NCI-H2107 treated with DMSO at 0.1 percent for 48 hours (cell line): ENCODE measurements around the gene SRRM3.
"Not testable (repeated sequence)": the region's sequence is repeated elsewhere in the genome, so short reads cannot be mapped to it uniquely, and the experiment has no call there.

ENCODE experiments used
- DNase-seq: peaks from one replicate; lab custom pipeline; 2025; ENCODE audit not compliant: unreplicated experiment; lab: John Stamatoyannopoulos, UW

The SRRM3 gene

GRCh38 chr7:76187272-76187671 is 14.4 kb upstream of the SRRM3 start:
- no peak for DNase-seq

GRCh38 chr7:76189276-76189675 is 12.4 kb upstream of the SRRM3 start:
- DNase-seq = no peak

- DNase-seq = no peak
Measured at GRCh38 chr7:76191783-76192240, 9.9 kb upstream of the SRRM3 start.

- no peak for DNase-seq
Measured at GRCh38 chr7:76193466-76193865, 8.2 kb upstream of the SRRM3 start.

- DNase-seq = no peak
Measured at GRCh38 chr7:76193883-76194282, 7.8 kb upstream of the SRRM3 start.

- DNase-seq = no peak
Measured at GRCh38 chr7:76196786-76197185, 4.9 kb upstream of the SRRM3 start.

GRCh38 chr7:76198202-76198601 is 3.5 kb upstream of the SRRM3 start:
- DNase-seq = no peak

- peak; percentile 23 for DNase-seq
Measured at GRCh38 chr7:76202666-76203030, 952 bp downstream of the SRRM3 start.

GRCh38 chr7:76204147-76204546 is 2.5 kb downstream of the SRRM3 start:
- no peak for DNase-seq

- no peak for DNase-seq
Measured at GRCh38 chr7:76206633-76207032, 4.9 kb downstream of the SRRM3 start.

GRCh38 chr7:76209310-76209709 is 7.6 kb downstream of the SRRM3 start:
- DNase-seq = no peak

GRCh38 chr7:76211216-76211615 is 9.5 kb downstream of the SRRM3 start:
- DNase-seq = no peak

GRCh38 chr7:76215349-76215748 is 13.7 kb downstream of the SRRM3 start:
- DNase-seq = not testable (repeated sequence)

- no peak for DNase-seq
Measured at GRCh38 chr7:76216381-76217082, 14.8 kb downstream of the SRRM3 start.

- DNase-seq = no peak
Measured at GRCh38 chr7:76217942-76218566, 16.4 kb downstream of the SRRM3 start.

GRCh38 chr7:76220185-76221057 is 18.7 kb downstream of the SRRM3 start:
- DNase-seq = no peak

GRCh38 chr7:76222333-76222732 is 20.6 kb downstream of the SRRM3 start:
- DNase-seq = no peak

GRCh38 chr7:76222839-76223238 is 21.1 kb downstream of the SRRM3 start:
- DNase-seq = no peak

GRCh38 chr7:76223286-76223972 is 21.7 kb downstream of the SRRM3 start:
- no peak for DNase-seq

GRCh38 chr7:76224695-76225094 is 23.0 kb downstream of the SRRM3 start:
- no peak for DNase-seq

- no peak for DNase-seq
Measured at GRCh38 chr7:76225379-76225778, 23.7 kb downstream of the SRRM3 start.
